ENCODE results near the gene MAMLD1.

MAMLD1 gene

GRCh38 chrX:150558424-150558823, 195.3 kb downstream of the MAMLD1 start:
- no peak for DNase-seq (ENCODE audit: low read depth)
- no peak for TF ChIP-seq CTCF (conservative IDR thresholded peaks at IDR 0.05; ENCODE audit: low read depth, low read length)

More at GRCh38 chrX:150558424-150558823, 195.3 kb downstream of the MAMLD1 start:
- no peak overlapping the region for H3K4me3 ChIP-seq (ENCODE audit: low read length)
